Urinary bladder (tissue), 4 donors: ENCODE measurements around the gene CAMK1D. TPM values are rescaled to one million over a fixed set of nuclear protein-coding genes. Genes with fewer than 3 reads are reported as not detected.

ENCODE experiments used
- DNase-seq: peaks from one replicate; pipeline ENCODE4 v3.0.0-alpha.2; 2015; ENCODE audit errors: extremely low spot score
- H3K27ac ChIP-seq: one replicate; pipeline ENCODE4 v1.5.1; 2013; ENCODE audit warnings: low read depth, mild to moderate bottlenecking, moderate library complexity
- H3K36me3 ChIP-seq: one replicate; pipeline ENCODE4 v1.6.1; 2013; ENCODE audit warnings: mild to moderate bottlenecking, moderate library complexity; ENCODE audit not compliant: insufficient read depth
- H3K4me1 ChIP-seq: one replicate; pipeline ENCODE4 v1.6.1; 2013; ENCODE audit warnings: mild to moderate bottlenecking, moderate library complexity; ENCODE audit not compliant: insufficient read depth
- H3K4me3 ChIP-seq: one replicate; pipeline ENCODE4 v1.5.1; 2013; ENCODE audit warnings: low read depth, low read length
- WGBS: extraction: QIAGEN DNeasy Blood & Tissue Kit; methylation state at CpG from one replicate; pipeline ENCODE4 v1.1.7; 2013; 5-methylcytosine and 5-hydroxymethylcytosine counted together
- polyA plus RNA-seq: library from polyadenylated mRNA; stranded (reverse); fragments of 200-250 nt; gene quantifications from one replicate; pipeline ENCODE4 v1.2.3, GENCODE V29; 2013
- total RNA-seq: library from RNA; depleted of rRNA; stranded (reverse); fragments of >200 nt; gene quantifications from one replicate; pipeline ENCODE4 v1.2.3, GENCODE V29; 2014
- donor health status: healthy with polysubstance abuse.
- donor health status: healthy.

The CAMK1D gene
- total and polyA plus RNA-seq, 2 donors, result 5.6 to 7.6 TPM

DNA sequence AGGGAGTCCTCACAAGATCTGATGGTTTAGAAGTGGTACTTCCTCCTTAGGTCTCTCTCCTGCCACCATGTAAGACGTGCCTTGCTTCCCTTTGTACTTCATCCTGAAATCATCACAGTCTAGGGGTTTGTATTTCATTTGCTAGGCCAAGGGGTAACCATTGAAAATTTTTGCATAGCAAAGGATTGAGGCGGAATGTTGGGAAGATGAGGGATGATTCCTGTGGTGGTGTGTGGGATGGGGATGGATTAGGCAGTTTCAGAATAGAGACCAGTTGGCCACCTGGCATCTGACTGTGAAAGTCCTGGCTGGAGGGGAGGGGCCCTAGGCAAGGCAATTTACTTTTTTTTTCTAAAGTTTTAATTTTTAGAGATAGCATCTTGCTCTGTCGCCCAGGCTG is 222.9 kb downstream of the CAMK1D start:
- DNase-seq, result no peak
- no peak overlapping the region for H3K4me3 ChIP-seq
- 87% methylated on average over 3 of the region's 3 CpGs for WGBS

GRCh38 chr10:12577610-12578009 is 228.3 kb downstream of the CAMK1D start:
- H3K36me3 ChIP-seq, result no peaks in the 10 kb centered on the region
- no peak for DNase-seq
- H3K4me1 ChIP-seq, result no peaks in the 10 kb centered on the region
- no peak overlapping the region for H3K27ac ChIP-seq
- H3K4me3 ChIP-seq, result no peak overlapping the region
- 94% methylated on average over 7 of the region's 7 CpGs for WGBS

More for the DNA sequence above, 222.9 kb downstream of the CAMK1D start:
- Histone ChIP-seq H3K4me1 (no peaks in the 10 kb centered on the region), H3K27ac (no peak overlapping the region), H3K36me3 (no peaks in the 10 kb centered on the region)

DNA sequence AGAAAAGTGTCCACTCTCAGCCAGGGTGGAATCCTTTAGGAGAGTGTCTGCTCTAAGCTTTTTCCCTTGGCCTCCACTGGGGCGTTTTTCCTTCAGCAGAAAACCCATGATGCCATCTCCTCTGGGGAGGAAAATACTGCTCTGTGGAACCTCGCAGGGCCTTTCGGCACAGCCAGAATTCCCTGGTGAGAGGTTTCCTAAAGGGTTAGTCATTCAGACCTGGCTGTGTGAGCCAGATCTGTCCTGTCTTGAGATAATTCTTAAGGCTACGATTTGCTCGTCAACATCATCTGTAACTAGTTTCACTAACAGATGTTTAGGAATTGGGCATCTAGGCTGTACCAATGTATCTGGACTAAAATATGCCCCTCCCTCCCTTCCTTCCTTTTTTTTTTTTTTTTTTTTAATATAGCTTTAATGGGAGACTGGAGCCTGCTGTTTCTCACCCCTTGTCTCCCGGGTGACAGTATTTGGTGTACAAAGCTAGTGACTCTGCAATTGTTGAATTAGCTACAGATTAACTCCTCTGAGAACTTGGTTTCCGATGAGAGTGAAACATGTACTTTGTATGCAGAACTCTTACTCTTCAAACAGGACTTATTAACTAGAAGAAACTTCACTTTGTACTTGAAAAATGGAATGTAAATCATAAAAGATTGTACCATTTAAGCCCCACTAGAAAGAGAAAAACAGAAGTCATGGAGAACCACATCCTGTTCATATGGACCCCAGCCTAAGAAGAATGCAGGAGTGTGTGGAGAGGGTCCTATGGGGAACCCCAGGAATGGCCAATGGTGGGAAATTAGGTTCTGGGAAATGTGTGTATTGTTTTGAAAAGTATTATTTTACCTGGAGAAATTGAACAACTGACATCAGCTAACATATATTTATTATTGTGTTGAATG is 230.9 kb downstream of the CAMK1D start:
- WGBS, result 57% methylated on average over 7 of the region's 7 CpGs
- H3K27ac ChIP-seq, result no peak overlapping the region
- H3K36me3 ChIP-seq, result no peaks in the 10 kb centered on the region
- H3K4me1 ChIP-seq, result no peaks in the 10 kb centered on the region
- no peak for DNase-seq
- H3K4me3 ChIP-seq, result no peak overlapping the region

DNA sequence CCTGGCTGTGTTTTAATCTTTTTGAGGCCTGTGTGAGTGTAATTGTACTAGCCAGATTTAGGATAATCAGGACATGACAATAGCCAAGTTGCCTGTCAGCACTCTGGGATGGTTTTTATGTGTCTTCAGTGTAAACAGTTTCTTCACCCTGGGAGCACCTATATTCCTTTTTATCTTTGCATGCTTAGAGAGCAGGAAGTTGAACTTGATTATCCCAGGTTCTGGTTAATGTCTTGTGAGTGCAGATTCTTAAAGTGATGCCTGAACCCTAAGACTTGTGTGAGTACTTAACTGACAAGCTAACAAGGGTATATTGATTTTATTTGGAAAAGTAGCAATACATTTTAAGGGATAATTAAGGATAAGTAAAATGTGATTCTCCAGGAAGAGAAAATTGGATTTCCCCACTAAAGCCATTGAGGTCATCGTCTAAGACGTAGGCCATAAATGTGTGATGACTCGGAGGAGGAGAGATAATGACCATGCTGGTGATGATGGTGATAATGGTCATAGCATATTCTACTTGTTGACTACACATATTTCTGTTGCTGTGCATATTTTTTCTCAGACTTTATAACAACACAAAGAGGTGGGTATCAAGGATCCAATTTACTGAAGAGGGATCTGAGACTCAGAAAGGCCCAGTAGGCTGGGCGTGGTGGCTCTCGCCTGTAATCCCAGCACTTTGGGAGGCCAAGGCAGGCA is 234.7 kb downstream of the CAMK1D start:
- Histone ChIP-seq H3K4me3 (no peak overlapping the region), H3K4me1 (peaks cover 3% of the 10 kb centered on the region), H3K36me3 (no peaks in the 10 kb centered on the region), H3K27ac (no peak overlapping the region)
- 95% methylated on average over 5 of the region's 5 CpGs for WGBS
- no peak for DNase-seq

DNA sequence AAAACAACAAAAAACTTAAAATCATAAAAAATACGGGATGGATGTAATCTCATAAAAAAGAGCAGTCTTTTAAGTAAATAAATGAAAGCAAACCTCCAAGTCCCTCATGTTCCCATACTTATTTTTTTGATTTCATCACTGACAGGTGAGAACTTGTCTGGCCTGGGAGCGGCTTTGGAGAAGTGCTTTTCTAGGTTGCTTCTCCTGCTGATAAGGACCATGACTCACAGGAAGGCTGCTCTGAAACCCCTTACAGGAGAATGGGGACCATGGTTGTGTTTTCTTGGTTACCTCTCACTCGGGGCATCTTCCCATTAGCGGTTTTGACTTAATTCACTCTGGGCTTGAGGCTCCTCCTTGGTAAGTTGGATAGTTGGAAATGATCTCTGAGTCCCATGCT is 237.4 kb downstream of the CAMK1D start:
- Histone ChIP-seq H3K27ac (no peak overlapping the region), H3K4me3 (no peak overlapping the region), H3K36me3 (no peaks in the 10 kb centered on the region), H3K4me1 (peaks cover 3% of the 10 kb centered on the region)
- no peak for DNase-seq
- WGBS, result 75% methylated on average over 4 of the region's 4 CpGs

GRCh38 chr10:12587451-12587888 is 238.1 kb downstream of the CAMK1D start:
- H3K36me3 ChIP-seq, result no peaks in the 10 kb centered on the region
- H3K27ac ChIP-seq, result no peak overlapping the region
- WGBS, result 27% methylated on average over 4 of the region's 4 CpGs
- peaks cover 3% of the 10 kb centered on the region for H3K4me1 ChIP-seq
- no peak overlapping the region for H3K4me3 ChIP-seq
- no peak for DNase-seq

- no peak overlapping the region for H3K4me3 ChIP-seq
- no peaks in the 10 kb centered on the region for H3K36me3 ChIP-seq
- 48% methylated on average over 12 of the region's 12 CpGs for WGBS
- no peak overlapping the region for H3K27ac ChIP-seq
- no peak for DNase-seq
- peaks cover 3% of the 10 kb centered on the region for H3K4me1 ChIP-seq
Observed at GRCh38 chr10:12588091-12588860, 238.9 kb downstream of the CAMK1D start.

DNA sequence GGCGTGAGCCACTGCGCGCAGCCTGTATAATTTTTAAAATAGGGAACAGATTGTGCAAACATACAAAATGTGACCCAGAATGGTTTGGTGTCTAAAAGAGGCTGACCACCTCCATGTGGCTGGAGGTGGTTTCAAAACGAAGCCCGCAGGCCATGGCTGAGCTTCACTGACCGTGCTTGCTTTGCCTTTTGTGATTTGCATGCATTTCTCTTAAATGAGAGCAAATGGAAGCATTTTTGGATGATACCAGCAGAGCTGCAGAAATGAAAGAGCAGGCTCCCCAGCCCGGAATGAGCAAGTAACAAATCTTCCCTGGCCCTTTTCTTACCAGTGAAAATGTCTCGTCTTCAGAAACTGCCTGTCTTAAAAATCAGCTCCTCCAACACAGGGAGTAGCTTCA is 239.9 kb downstream of the CAMK1D start:
- DNase-seq, result no peak

DNA sequence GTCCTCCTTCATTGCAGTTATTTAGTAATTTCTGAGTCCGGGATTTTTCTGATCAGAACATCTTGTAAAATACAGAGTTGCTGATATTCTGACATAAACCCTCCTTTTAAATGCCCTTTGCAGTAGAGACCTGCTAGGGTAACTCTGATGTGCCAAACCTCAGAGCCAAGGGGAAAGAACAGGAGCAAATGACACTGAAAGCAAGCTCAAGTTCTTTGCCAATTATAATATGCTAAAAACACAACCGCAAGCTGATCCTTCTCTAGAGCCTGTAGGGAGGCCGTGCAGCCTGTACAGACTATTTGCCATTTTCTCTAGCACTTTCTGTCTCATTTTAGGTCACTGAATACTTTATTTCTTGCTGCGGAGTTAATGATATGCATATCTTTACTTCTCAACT is 240.4 kb downstream of the CAMK1D start:
- Histone ChIP-seq H3K4me3 (no peak overlapping the region), H3K36me3 (no peaks in the 10 kb centered on the region), H3K27ac (no peak overlapping the region), H3K4me1 (peaks cover 3% of the 10 kb centered on the region)
- no peak for DNase-seq
- whole genome bisulfite sequencing, result 82% methylated on average over 4 of the region's 4 CpGs

More for the DNA sequence above, 239.9 kb downstream of the CAMK1D start:
- Histone ChIP-seq H3K27ac (no peak overlapping the region), H3K4me1 (peaks cover 3% of the 10 kb centered on the region), H3K36me3 (no peaks in the 10 kb centered on the region), H3K4me3 (no peak overlapping the region)
- 89% methylated on average over 8 of the region's 8 CpGs for WGBS

DNA sequence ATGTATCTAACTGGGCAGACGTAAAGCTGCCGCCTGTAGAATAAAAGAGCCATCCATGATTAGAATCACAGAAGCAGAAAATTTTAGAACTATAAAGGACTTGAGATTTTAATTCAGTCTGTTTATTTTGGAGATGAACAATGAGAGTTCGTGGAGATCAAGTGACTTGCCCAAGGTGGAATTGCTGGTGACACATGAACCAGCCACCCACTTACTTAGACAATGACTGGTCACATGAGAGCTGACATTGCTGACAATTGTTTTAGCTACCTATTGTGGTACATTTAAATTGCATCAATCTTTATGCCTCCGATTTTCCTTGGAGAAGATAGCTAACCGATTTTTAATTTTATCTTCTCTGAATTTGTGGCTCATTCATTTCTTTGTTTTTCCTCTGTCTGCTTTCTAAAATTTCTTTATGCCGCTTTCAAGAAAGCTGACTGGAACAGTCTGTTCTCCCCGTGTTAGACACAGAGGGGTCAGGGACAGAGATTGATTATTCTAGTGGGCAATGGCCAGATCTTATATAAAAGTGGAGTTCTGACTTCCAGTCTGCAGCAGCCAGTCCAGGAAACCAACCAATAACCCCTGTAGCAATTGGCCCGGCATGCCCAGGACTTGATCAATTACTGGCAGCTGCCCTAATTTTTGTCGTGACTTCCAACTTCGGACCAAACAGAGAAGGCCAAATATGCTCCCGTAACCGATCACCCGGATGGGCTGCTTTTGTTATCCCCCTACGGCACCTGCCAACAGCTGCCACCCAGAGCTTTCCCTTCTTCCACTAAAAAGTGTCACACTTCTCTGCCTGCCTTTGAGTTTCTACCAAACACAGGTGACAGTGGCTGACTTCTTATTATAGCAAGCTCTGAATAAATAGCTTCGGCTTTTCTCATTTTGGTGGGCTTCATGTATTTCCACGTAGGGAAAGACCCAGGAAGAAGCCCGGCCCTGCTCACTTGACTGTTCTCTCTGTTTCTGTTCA is 241.6 kb downstream of the CAMK1D start:
- Histone ChIP-seq H3K4me3 (no peak overlapping the region), H3K36me3 (no peaks in the 10 kb centered on the region), H3K27ac (no peak overlapping the region), H3K4me1 (peaks cover 3% of the 10 kb centered on the region)
- WGBS, result 93% methylated on average over 17 of the region's 17 CpGs
- no peak for DNase-seq

GRCh38 chr10:12592967-12593366 is 243.6 kb downstream of the CAMK1D start:
- H3K4me3 ChIP-seq, result no peak overlapping the region
- no peak overlapping the region for H3K27ac ChIP-seq
- 88% methylated on average over 5 of the region's 5 CpGs for WGBS
- H3K4me1 ChIP-seq, result no peaks in the 10 kb centered on the region
- no peaks in the 10 kb centered on the region for H3K36me3 ChIP-seq
- no peak for DNase-seq

DNA sequence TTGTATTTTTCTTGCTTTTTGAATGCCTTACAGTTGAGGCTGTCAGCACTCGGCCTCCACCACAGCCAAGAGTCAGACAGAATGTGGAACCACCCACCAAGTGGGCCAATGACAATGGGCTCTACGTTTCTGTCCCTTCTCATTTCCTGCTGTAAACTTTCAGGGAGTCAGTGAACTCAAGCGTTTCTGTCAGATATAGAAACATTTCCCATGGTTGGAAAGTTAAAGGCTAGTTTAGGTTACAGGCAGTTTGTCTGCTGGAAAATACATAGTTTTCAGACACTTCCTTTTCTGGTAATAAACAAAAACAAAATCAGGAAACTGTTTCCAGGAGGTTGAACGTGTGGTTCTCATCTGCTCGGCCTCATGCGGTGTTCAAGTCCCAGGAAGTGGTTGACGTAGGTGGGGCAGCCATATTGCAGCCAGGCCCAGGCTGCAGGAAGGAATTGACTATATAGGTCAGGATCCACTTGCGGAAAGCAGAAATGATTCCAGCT is 245.1 kb downstream of the CAMK1D start:
- H3K36me3 ChIP-seq, result no peaks in the 10 kb centered on the region
- no peak overlapping the region for H3K4me3 ChIP-seq
- H3K4me1 ChIP-seq, result no peaks in the 10 kb centered on the region
- 63% methylated on average over 8 of the region's 8 CpGs for WGBS
- DNase-seq, result no peak
- no peak overlapping the region for H3K27ac ChIP-seq
